ENCODE results near the gene ATP2A3.

DNA sequence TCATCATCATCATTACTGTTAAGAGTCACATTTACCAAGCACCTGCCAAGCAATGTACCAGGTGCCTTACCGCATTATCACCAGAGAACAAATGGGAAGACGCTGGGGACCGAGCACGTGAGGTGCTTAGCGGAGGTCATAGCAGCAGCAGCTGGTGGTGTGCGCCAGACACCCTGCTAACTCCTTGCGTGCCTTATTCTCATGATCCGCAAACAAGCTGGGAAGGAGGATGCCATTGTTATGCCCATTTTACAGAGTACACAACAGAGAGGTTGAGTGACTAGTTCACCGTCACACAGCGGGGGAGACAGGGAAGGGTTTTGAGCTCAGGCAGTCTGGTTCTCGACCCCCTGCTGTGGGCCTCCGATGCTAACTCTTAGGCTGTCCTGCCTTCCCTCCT, 7.3 kb downstream of the ATP2A3 start:
- no peak for TF ChIP-seq EZH2 (IDR thresholded peaks at IDR 0.05; ENCODE audit: borderline replicate concordance, insufficient read depth, low read depth, low read length, poor library complexity, severe bottlenecking)
- TF ChIP-seq, protein P1, sequence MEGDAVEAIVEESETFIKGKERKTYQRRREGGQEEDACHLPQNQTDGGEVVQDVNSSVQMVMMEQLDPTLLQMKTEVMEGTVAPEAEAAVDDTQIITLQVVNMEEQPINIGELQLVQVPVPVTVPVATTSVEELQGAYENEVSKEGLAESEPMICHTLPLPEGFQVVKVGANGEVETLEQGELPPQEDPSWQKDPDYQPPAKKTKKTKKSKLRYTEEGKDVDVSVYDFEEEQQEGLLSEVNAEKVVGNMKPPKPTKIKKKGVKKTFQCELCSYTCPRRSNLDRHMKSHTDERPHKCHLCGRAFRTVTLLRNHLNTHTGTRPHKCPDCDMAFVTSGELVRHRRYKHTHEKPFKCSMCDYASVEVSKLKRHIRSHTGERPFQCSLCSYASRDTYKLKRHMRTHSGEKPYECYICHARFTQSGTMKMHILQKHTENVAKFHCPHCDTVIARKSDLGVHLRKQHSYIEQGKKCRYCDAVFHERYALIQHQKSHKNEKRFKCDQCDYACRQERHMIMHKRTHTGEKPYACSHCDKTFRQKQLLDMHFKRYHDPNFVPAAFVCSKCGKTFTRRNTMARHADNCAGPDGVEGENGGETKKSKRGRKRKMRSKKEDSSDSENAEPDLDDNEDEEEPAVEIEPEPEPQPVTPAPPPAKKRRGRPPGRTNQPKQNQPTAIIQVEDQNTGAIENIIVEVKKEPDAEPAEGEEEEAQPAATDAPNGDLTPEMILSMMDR (IDR thresholded peaks at IDR 0.05): no peak
